Esophagus squamous epithelium (tissue), 4 donors: ENCODE results near the gene C1QTNF1.

Experiments
- POLR2A ChIP-seq, 4 donors: fragments of 450-650 bp; IDR thresholded peaks; one replicate each; pipeline ENCODE4 v1.6.1; 2017; ENCODE audit warnings: antibody characterized with exemption in 4 of 4, mild to moderate bottlenecking in 4 of 4, moderate library complexity in 3 of 4
- TF ChIP-seq, protein P1 (sequence below), 6 experiments: fragments of 450-650 bp in 4 of 6; fragments of 200-600 bp in 2 of 6; sonication (generic) in 2 of 6; IDR thresholded peaks; one replicate each; pipeline ENCODE4 v1.5.1; 2016 to 2019; ENCODE audit warnings: antibody characterized with exemption in 6 of 6, mild to moderate bottlenecking in 4 of 6, moderate library complexity in 4 of 6

DNA sequence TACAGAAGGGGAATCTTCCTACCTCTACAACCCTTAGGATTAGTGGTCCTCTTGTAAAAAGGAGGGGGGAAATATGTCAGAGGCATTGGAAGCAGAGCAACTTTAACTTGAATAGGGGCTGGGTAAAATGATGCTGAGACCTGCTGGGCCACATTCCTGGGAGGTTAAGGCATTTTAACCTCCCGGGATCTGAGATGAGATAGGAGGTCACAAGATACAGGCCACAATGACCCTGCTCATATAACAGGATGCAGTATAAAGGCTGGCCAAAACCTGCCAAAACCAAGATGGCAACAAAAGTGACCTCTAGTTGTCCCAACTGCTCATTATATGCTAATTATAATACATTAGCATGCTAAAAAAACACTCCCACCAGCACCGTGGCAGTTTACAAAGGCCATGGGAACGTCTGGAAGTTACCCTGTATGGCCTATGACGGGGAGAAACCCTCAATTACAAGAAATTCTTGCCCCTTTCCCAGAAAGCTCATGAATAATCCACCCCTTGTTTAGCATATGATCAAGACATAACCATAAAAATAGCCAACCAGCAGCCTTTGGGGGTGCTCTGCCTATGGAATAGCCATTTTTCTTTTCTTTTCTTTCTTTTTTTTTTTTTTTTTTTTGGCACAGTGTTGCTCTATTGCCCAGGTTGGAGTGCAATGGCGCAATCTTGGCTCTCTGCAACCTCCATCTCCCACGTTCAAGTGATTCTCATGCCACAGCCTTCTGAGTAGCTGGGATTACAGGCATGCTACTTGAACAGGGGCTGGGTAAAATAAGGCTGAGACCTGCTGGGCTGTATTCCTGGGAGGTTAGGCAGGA, 6.2 kb upstream of the C1QTNF1 start:
- TF ChIP-seq POLR2A (IDR thresholded peaks at IDR 0.05), result no peak
- TF ChIP-seq, protein P1, sequence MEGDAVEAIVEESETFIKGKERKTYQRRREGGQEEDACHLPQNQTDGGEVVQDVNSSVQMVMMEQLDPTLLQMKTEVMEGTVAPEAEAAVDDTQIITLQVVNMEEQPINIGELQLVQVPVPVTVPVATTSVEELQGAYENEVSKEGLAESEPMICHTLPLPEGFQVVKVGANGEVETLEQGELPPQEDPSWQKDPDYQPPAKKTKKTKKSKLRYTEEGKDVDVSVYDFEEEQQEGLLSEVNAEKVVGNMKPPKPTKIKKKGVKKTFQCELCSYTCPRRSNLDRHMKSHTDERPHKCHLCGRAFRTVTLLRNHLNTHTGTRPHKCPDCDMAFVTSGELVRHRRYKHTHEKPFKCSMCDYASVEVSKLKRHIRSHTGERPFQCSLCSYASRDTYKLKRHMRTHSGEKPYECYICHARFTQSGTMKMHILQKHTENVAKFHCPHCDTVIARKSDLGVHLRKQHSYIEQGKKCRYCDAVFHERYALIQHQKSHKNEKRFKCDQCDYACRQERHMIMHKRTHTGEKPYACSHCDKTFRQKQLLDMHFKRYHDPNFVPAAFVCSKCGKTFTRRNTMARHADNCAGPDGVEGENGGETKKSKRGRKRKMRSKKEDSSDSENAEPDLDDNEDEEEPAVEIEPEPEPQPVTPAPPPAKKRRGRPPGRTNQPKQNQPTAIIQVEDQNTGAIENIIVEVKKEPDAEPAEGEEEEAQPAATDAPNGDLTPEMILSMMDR (IDR thresholded peaks at IDR 0.05), result no peak
